ENCODE measurements around the gene C4orf50.

DNA sequence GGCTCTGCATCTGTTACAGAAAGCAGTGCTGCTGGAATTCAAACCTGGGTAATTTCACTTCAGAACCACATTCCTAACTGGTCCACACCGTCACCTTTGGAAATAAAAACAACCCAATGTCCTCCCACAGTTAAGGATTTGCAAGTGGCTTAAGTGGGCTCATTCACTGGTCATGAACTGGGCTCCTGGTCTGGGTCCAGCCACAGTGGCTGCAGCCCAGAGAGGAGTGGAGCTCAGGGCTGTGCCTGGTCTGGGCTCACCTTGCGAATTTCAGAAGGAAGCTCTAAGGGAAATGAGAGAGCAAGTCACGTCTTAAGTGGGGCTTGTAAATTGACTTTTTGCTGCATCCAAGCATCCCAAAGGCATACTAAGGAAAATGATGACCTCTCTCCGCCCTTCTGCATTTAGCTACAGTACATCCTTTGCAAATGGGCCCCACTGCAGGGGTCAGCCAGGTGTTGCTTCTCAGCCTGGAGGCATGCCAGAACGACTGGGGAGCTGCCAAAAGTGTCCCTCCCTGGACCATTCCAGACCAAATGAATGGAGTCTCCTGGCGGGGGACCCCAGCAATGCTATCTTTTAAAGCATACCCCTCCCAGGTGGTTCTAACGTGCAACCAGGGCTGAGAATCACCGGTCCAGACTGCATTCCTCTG, 99.8 kb downstream of the C4orf50 start:
- no peak for TF ChIP-seq POLR2A (IDR thresholded peaks at IDR 0.05)
- TF ChIP-seq, protein P1, sequence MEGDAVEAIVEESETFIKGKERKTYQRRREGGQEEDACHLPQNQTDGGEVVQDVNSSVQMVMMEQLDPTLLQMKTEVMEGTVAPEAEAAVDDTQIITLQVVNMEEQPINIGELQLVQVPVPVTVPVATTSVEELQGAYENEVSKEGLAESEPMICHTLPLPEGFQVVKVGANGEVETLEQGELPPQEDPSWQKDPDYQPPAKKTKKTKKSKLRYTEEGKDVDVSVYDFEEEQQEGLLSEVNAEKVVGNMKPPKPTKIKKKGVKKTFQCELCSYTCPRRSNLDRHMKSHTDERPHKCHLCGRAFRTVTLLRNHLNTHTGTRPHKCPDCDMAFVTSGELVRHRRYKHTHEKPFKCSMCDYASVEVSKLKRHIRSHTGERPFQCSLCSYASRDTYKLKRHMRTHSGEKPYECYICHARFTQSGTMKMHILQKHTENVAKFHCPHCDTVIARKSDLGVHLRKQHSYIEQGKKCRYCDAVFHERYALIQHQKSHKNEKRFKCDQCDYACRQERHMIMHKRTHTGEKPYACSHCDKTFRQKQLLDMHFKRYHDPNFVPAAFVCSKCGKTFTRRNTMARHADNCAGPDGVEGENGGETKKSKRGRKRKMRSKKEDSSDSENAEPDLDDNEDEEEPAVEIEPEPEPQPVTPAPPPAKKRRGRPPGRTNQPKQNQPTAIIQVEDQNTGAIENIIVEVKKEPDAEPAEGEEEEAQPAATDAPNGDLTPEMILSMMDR (IDR thresholded peaks at IDR 0.05) = no peak

Data from heart left ventricle (tissue), 13 donors.